H1 (cell line): ENCODE data around the gene ENDOU.
A peak's percentile ranks its signal among the peaks of the same experiment; 100 is the strongest.

Source experiments
- CEBPB ChIP-seq: IDR thresholded peaks from 2 replicates; pipeline ENCODE4 v1.6.1; 2012; ENCODE audit warnings: low read depth, low read length
- CTCF ChIP-seq, 3 experiments: IDR thresholded peaks; 1 replicate in 2 of 3; 2 replicates in 1 of 3; pipeline versions ENCODE4 v1.5.1 to v1.6.1; 2011; ENCODE audit warnings: low read length in 3 of 3, mild to moderate bottlenecking in 3 of 3, inconsistent platforms in 2 of 3, low read depth in 1 of 3, moderate library complexity in 1 of 3; ENCODE audit not compliant: insufficient read depth in 1 of 3; ENCODE audit errors: control extremely low read depth in 1 of 3
- EGR1 ChIP-seq: IDR thresholded peaks from 2 replicates; pipeline ENCODE4 v1.6.1; 2011; ENCODE audit warnings: low read depth, low read length, borderline replicate concordance
- GABPA ChIP-seq: IDR thresholded peaks from 2 replicates; pipeline ENCODE4 v1.6.1; 2011; ENCODE audit warnings: mild to moderate bottlenecking, low read length, moderate library complexity, borderline replicate concordance; ENCODE audit not compliant: insufficient read depth
- JUN ChIP-seq: IDR thresholded peaks from 2 replicates; pipeline ENCODE4 v1.6.1; 2011; ENCODE audit warnings: low read depth, mild to moderate bottlenecking, improper control_type of control experiment, low read length
- POLR2A ChIP-seq, 2 experiments: IDR thresholded peaks; 1 replicate in 1 of 2; 2 replicates in 1 of 2; pipeline ENCODE4 v1.6.1; 2011; ENCODE audit warnings: low read depth in 2 of 2, low read length in 2 of 2, mild to moderate bottlenecking in 2 of 2; ENCODE audit errors: control extremely low read depth in 1 of 2
- POU5F1 ChIP-seq: IDR thresholded peaks from 2 replicates; pipeline ENCODE4 v1.6.1; 2011; ENCODE audit warnings: low read depth, mild to moderate bottlenecking, low read length, moderate library complexity
- SIN3A ChIP-seq, 2 experiments: IDR thresholded peaks in 1 of 2; conservative IDR thresholded peaks in 1 of 2; 2 replicates each; pipeline ENCODE4 v1.6.1; 2011 to 2012; ENCODE audit warnings: low read length in 2 of 2, improper control_type of control experiment in 1 of 2, low read depth in 1 of 2, mild to moderate bottlenecking in 1 of 2
- SP1 ChIP-seq: IDR thresholded peaks from 2 replicates; pipeline ENCODE4 v1.6.1; 2011; ENCODE audit warnings: low read depth, low read length
- SP4 ChIP-seq: IDR thresholded peaks from 2 replicates; pipeline ENCODE4 v1.6.1; 2012; ENCODE audit warnings: low read length, inconsistent platforms
- SRF ChIP-seq: IDR thresholded peaks from 2 replicates; pipeline ENCODE4 v1.6.1; 2011; ENCODE audit warnings: mild to moderate bottlenecking, low read depth, low read length, moderate library complexity
- YY1 ChIP-seq: IDR thresholded peaks from 2 replicates; pipeline ENCODE4 v1.6.1; 2011; ENCODE audit warnings: low read depth, mild to moderate bottlenecking, low read length

GRCh38 chr12:47773062-47773857 lies 48.0 kb upstream of the ENDOU start, which contains the start of gene SLC48A1:
- TF ChIP-seq GABPA (no peak), CTCF (IDR thresholded peaks at IDR 0.05; ENCODE audit: control extremely low read depth in 1 of 3, insufficient read depth in 1 of 3, low read depth in 1 of 3, low read length in 3 of 3) (peak in 2 of 3 experiments; percentile 38 to 55; a peak in 3 of 4 replicates), SRF (no peak), SP1 (no peak), JUN (no peak), POLR2A (IDR thresholded peaks at IDR 0.05; ENCODE audit: control extremely low read depth in 1 of 2, low read depth in 2 of 2, low read length in 2 of 2) (no peak), POU5F1 (no peak), EGR1 (no peak), CEBPB (no peak), SIN3A (conservative IDR thresholded peaks at IDR 0.05 in 1 of 2, IDR thresholded peaks at IDR 0.05 in 1 of 2; ENCODE audit: low read depth in 1 of 2, low read length in 2 of 2) (no peak; a peak in 1 of 4 replicates), SP4 (no peak), YY1 (no peak)
